AG04449 (cell line): ENCODE data around the gene FZR1.

Source experiments
- CTCF ChIA-PET: fragments of 350-600 bp; formaldehyde crosslinking; extraction: SDS; loops from one replicate; lab custom pipeline; 2021; ENCODE audit warnings: antibody characterized with exemption; lab: Yijun Ruan, JAX
- POLR2A ChIA-PET: fragments of 400-600, 350-600 bp; formaldehyde crosslinking; extraction: SDS; loops from one replicate; lab custom pipeline; 2020; ENCODE audit warnings: antibody characterized with exemption, inconsistent platforms; lab: Yijun Ruan, JAX
- DNase-seq: peaks from one replicate; pipeline ENCODE4 v3.0.0-alpha.2; 2010; ENCODE audit warnings: low read depth, low spot score
- H3K4me3 ChIP-seq: 2 replicates; pipeline ENCODE4 v1.5.1; 2011; ENCODE audit warnings: low read depth, mild to moderate bottlenecking, control low read depth, low read length
- TF ChIP-seq, protein P1 (sequence below): IDR thresholded peaks from one replicate; pipeline ENCODE4 v1.5.1; 2011; ENCODE audit warnings: mild to moderate bottlenecking, moderate library complexity, low read length, control low read depth, inconsistent platforms; ENCODE audit not compliant: insufficient read depth; ENCODE audit errors: missing control alignments

The FZR1 gene

DNA sequence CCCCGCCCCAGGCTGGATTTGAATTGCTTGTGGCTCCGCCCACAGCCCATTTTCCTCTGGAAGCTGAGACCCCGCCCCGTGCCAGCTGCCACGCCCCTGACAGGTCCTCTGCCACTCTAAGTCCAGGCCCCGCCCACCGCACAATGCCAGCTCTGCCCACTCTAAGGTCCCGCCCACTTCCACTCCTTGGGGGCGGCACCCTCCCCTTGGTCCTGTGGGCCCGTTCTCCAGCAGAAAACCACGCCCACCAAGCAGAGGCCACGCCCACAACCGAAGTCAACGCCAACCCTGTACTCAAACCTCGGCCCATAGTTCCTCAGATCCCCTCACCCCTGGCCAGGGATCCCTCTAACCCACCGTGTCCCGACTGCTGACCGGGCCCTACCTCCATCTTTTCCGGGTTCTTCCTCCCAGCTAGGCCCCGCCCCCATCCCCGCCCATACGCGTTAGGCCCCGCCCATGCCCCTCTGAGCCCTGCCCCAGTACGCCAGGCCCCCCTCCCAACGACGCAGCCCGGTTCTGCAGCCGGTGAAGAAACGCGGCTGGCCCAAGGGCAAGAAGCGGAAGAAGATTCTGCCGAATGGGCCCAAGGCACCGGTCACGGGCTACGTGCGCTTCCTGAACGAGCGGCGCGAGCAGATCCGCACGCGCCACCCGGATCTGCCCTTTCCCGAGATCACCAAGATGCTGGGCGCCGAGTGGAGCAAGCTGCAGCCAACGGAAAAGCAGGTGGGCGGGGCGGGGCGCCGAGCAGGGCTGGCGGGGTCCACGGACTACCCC is 67.9 kb downstream of the FZR1 start:
- POLR2A ChIA-PET = no interaction called here
- TF ChIP-seq, protein P1, sequence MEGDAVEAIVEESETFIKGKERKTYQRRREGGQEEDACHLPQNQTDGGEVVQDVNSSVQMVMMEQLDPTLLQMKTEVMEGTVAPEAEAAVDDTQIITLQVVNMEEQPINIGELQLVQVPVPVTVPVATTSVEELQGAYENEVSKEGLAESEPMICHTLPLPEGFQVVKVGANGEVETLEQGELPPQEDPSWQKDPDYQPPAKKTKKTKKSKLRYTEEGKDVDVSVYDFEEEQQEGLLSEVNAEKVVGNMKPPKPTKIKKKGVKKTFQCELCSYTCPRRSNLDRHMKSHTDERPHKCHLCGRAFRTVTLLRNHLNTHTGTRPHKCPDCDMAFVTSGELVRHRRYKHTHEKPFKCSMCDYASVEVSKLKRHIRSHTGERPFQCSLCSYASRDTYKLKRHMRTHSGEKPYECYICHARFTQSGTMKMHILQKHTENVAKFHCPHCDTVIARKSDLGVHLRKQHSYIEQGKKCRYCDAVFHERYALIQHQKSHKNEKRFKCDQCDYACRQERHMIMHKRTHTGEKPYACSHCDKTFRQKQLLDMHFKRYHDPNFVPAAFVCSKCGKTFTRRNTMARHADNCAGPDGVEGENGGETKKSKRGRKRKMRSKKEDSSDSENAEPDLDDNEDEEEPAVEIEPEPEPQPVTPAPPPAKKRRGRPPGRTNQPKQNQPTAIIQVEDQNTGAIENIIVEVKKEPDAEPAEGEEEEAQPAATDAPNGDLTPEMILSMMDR = no peak

DNA sequence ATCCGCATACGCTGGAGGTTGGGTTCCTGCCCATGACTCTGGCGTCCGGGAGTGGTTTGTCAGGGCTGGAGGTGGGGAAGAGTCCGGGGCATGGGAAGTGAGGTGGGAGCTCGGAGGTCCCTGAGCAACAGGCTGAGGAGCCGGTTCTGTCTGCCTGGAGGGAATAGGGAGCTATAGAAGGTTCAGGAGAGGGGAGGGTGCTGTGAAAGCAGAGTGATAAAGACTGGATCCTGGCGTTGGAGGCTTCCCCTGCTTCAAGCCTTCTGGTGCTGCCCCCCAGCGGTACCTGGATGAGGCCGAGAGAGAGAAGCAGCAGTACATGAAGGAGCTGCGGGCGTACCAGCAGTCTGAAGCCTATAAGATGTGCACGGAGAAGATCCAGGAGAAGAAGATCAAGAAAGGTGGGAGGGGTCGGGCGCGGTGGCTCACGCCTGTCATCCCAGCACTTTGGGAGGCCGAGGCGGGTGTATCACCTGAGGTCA is 69.2 kb downstream of the FZR1 start:
- CTCF ChIA-PET = interaction anchor here (2.5 kb wide), 1 partner anchor 30 kb away, joined by 12 read pairs; no protein-coding TSS in a partner anchor
- no peak for DNase-seq
- POLR2A ChIA-PET = no interaction called here
- H3K4me3 ChIP-seq = no peak overlapping the region
- TF ChIP-seq, protein P1 = peak; percentile 20

More for the DNA sequence above, 67.9 kb downstream of the FZR1 start:
- peak; percentile 51 for DNase-seq
- CTCF ChIA-PET = interaction anchor here (0.6 to 2.5 kb wide), 2 partner anchors 29 to 496 kb away, joined by 3 to 12 read pairs; no protein-coding TSS in a partner anchor
- peak overlapping the region; percentile 82 for H3K4me3 ChIP-seq

DNA sequence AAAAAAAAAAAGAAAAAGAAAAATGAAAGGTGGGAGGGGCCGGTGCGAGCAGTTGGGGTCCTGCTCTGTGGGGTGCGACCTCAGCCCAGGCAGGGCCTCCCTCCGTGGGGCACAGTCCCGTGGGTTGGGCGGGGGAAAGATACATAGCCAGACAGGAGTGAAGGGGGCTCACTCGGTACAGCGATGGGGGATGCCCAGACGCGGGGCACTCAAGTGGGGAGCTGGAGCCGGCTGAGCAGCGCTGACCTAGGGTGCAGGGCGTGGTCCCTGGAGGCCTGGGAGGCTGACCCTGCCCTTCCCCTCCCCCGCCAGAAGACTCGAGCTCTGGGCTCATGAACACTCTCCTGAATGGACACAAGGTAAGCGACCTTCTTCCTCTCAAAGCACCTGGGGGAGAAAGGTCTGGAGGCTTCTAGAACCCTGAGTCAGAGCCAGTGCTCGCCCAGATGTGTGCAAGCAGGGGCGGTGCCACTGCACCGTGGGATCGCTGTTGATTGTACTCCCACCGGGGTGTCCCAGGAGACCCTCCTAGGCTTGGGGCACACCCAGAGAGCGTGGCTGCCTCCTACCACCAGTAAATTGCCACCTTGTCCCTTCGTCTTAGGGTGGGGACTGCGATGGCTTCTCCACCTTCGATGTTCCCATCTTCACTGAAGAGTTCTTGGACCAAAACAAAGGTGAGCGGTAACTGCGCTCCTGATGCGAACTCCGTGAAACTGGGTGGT is 70.0 kb downstream of the FZR1 start:
- peak overlapping the region; percentile 25; the same call in 1 of the 2 replicates for H3K4me3 ChIP-seq

DNA sequence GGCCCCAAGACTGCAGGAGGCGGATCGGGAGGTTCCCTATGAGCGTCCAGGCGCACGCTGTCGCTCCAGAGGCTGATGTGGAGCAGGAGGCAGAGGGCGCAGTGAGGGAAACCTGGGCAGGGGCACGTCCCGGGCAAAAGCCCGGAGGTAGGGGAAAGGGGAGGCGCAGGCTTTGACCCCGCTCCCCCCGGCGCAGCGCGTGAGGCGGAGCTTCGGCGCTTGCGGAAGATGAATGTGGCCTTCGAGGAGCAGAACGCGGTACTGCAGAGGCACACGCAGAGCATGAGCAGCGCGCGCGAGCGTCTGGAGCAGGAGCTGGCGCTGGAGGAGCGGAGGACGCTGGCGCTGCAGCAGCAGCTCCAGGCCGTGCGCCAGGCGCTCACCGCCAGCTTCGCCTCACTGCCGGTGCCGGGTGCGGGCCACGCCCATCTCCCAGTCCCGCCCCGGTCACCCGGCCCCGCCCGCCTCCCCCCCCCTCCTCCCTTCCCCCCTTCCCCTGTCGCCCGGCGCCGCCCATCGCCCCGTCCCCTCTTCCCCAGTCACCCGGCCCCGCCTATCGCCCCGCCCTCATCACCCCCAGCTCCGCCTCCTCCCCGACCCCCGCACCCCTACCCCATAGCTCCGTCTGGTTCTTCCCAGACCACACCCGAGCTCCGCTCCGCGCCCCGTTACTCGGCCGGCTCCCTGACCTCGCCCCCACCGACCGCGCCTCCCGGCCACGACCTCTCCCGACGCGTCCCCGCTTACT is 70.8 kb downstream of the FZR1 start:
- POLR2A ChIA-PET = no interaction called here

More for the DNA sequence above, 70.0 kb downstream of the FZR1 start:
- CTCF ChIA-PET = interaction anchor here (2.0 to 2.5 kb wide), 2 partner anchors 31 to 564 kb away, joined by 4 to 12 read pairs; no protein-coding TSS in a partner anchor
- POLR2A ChIA-PET = no interaction called here
- no peak for DNase-seq
- TF ChIP-seq, protein P1 = no peak

DNA sequence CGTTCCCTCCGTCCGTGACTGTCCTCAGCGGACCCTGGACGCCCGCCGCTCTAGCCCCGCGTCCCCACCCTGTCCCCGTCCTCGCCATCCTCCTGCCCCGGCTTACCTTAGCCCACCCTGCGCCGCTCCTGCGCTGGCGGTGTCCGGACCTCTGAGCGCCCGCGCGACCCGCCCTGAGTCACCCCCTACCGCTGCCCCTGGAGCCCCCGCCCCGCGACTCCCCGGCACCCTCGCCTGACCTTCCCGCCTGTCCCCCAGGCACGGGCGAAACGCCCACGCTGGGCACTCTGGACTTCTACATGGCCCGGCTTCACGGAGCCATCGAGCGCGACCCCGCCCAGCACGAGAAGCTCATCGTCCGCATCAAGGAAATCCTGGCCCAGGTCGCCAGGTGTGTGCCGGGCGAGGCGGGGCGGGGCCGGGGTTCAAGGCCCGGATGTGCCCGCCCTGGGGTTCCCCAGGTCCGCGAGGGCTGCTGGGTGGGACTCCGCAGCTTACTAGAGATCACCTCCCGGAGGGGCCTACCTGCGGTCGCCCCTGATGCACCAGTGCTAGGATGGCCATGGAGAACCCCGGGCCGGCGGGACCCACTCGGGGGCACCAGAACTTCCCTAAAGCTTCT is 71.7 kb downstream of the FZR1 start:
- no peak overlapping the region for H3K4me3 ChIP-seq
- TF ChIP-seq, protein P1 = no peak
- ChIA-PET CTCF (interaction anchor here (1.9 to 2.0 kb wide), 2 partner anchors 21 to 563 kb away, joined by 4 to 5 read pairs; partner anchors contain the start of gene MFSD12), POLR2A (no interaction called here)
- no peak for DNase-seq

More for the DNA sequence above, 70.8 kb downstream of the FZR1 start:
- TF ChIP-seq, protein P1 = no peak
- CTCF ChIA-PET = interaction anchor here (0.6 to 2.0 kb wide), 2 partner anchors 47 to 564 kb away, joined by 3 to 4 read pairs; no protein-coding TSS in a partner anchor
- peak overlapping the region; percentile 25; the same call in 1 of the 2 replicates for H3K4me3 ChIP-seq
- no peak for DNase-seq
